ENCODE data around the gene ATP11A.
"Not testable (repeated sequence)": the region's sequence is repeated elsewhere in the genome, so short reads cannot be mapped to it uniquely, and the experiment has no call there.

ATP11A gene

DNA sequence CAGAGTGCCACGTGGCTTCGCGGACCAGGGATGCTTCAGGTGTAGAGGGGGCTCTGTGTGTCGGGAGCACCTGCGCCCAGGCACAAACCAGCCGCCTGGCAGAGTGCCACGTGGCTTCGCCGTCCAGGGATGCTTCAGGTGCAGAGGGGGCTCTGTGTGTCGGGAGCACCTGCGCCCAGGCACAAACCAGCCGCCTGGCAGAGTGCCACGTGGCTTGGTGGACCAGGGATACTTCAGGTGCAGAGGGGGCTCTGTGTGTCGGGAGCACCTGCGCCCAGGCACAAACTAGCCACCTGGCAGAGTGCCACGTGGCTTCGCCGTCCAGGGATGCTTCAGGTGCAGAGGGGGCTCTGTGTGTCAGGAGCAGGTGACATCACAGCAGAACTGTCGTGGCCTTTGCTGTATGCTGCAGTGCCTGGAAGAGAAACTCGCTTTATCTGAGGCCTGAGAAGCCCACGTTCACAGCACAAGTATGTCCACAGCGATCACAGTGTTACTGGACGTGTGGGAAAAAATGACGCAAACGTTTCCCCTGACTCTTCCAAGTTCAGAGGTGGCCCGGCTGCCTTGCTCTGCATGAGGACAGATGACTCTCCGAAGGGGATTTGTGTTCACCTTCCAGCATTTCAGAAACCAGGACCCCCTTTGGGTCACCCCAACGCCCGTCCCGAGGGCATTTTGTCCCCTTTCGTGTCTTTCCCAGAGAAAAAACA is 151.6 kb downstream of the ATP11A start:
- DNase-seq (ENCODE audit: low read depth), result not testable (repeated sequence)

DNA sequence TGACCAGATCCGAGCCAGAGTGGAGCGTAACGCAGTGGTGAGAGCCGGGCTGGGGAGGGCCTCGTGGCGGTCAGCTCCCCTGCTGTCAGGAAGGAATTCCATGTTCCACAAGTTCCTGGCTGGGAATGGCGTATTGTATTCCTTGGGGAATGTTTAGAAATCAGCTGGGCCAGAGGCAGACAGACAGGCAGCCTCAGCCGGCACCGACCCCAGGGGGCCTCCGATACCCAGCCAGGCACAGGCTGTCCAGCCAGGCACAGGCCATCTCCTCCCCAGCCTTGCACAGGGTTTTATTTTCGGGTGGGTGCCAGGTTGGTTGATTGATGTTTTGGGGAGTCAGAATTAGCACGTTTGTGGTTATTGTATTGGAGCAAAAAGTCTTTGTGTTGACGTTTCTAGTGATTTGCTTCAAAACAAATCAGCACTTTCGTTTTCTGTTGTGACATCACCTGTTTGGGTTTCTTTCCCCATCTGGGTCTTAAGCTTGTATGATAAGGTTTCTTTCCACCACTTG is 152.6 kb downstream of the ATP11A start:
- no peak for DNase-seq (ENCODE audit: low read depth)

DNA sequence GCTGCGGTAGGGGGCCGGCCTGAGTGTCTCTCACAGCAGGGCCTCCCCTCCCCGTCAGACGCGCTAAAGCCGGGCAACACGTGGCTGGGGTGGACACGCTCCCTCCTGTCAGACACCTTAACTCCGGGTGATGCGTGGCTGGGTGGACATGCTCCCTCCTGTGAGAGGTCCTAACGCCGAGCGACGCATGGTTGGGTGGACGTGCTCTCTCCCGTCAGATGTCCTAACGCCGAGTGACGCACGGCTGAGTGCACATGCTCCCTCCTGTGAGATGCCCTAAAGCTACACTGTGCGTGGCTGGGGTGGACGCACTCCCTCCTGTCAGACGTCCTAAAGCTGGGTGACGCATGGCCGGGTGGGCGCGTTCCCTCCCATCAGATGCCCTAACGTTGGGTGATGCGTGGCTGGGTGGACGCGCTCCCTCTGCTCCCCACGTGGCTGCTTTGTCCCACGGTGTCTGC is 153.1 kb downstream of the ATP11A start:
- no peak for DNase-seq (ENCODE audit: low read depth)

DNA sequence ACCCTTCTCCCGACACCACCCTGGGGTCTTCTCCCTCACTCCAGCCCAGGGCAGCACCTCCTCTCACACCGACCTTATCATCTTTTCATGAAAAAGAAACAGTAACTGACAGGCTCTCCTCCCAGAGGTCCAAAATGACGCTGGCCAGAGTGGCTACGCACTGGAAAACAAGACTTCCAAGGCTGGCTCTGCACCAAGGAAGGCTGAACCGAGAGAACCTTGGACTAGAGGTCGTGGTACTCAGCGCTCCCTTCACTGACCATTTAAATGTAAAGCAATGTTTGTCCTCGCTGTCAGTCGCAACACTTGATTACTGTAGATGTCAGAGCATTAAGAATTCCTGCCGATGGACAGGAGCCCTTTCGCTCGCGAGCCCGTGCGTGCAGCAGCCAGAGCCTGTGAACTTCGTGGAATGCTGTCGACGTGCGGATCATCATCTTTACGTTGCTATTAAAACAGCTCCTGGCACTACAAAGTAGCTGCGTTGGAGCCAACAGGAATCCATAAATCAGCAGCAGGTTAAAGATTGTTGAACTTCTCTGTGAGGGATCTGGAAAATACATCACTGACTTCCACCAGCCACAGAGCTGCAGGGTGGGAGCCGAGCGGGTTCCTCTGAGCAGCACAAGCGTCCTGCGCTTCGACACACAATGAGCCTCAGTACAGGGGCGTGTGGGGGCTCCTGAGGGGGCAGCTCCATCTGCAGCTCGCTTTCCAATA is 153.7 kb downstream of the ATP11A start:
- DNase-seq (ENCODE audit: low read depth), result no peak

DNA sequence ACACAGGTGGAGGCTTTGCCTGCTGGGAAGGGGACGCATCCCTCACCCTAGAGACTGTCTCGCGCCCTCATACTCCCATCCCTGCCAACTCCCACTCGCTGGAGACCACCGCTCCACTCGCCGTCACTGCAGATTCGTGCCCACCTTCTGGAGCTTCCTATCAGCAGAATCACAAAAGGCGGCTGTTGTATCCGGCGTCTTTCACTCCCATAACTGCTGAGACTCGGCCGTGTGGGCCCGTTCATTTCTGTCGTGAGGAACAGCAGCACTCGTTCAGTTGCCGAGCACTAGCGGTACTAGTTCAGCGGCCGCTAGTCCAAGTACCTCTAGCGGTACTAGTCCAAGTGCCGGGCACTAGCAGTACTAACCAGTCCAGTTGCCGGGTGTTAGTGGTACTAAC is 154.6 kb downstream of the ATP11A start:
- no peak for DNase-seq (ENCODE audit: low read depth)

DNA sequence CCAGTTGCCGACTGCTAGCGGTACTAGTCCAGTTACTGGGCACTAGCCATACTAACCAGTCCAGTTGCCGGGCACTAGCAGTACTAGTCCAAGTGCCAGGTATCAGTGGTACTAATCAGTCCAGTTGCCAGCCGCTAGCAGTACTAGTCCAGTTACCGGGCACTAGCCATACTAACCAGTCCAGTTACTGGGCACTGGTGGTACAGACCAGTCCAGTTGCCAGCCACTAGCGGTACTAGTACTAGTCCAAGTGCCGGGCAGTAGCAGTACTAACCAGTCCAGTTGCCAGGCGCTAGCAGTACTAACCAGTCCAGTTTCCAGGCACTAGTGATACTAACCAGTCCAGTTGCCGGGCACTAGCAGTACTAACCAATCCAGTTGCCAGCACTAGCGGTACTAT is 155.0 kb downstream of the ATP11A start:
- no peak for DNase-seq (ENCODE audit: low read depth)

DNA sequence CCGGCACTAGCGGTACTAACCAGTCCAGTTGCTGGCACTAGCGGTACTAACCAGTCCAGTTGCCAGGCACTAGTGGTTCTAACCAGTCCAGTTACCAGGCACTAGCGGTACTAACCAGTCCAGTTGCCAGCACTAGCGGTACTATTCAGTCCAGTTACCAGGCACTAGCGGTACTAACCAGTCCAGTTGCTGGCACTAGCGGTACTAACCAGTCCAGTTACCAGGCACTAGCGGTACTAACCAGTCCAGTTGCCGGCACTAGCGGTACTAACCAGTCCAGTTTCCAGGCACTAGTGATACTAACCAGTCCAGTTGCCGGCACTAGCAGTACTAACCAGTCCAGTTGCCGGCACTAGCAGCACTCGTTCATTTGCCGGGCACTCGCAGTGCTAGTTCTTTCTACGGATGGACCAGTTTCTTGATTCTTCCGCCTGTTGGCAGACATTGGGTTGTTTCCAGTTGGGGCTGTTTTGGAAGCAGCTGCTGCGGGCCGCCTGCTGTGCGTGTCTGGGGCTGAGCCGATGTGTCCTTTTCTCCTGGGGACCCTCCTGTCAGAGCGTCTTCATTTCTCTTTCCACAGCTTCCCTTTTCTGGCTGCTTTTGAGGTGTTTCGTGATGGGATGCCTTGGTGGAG is 155.8 kb downstream of the ATP11A start:
- no peak for DNase-seq (ENCODE audit: low read depth)

DNA sequence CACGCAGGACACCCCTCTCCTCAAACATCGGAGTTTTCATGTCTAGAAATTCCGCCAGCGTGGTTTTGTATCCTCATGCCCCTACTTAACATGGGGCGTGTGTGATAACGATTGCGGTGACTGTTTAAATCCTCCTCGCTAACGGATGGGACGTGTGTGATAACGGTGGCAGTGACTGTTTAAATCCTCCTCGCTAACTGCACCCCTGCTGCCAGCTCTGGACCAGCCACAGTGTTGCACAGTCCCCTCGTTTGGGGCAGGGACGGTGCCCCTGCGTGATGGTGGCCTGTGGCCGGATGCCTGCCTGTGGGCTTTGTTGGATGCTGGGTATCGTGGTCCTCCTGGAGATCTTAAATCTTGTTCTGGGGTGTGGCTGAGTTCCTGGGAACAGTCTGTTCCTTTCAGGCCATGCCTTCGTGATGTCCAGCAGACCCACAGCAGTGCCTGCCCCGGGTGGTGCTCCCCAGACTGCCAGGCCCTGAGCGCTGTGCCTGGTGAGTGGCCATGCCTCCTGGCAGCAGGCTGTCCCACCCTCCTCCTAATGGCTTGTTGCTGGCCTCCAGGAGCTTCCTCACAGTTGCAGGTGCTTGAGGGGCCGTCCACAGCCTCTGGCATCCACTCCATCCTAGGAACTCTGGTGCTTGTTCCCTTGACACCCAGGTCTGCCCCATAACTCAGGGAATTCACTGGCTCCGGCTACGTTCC is 156.7 kb downstream of the ATP11A start:
- no peak for DNase-seq (ENCODE audit: low read depth)

DNA sequence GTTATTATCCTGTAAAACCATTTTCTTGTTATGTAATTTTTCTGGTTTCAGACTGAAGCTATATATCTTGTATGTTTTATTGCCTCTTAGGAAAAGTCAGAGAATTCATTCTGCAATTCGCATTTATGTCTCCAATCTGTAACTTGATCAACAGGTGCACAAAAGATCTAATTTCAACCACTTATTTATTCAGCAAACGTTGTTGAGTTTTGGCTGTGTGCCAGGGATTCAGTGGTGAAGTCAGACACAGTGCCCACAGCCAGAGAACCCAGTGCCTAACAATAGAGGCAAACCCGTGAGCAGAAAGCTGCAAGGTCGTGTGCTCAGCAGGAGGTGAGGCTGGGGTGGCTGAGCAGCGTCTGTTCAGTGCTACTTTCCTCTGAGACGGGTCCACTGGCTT is 159.7 kb downstream of the ATP11A start:
- peak; percentile 5 for DNase-seq (ENCODE audit: low read depth)

DNA sequence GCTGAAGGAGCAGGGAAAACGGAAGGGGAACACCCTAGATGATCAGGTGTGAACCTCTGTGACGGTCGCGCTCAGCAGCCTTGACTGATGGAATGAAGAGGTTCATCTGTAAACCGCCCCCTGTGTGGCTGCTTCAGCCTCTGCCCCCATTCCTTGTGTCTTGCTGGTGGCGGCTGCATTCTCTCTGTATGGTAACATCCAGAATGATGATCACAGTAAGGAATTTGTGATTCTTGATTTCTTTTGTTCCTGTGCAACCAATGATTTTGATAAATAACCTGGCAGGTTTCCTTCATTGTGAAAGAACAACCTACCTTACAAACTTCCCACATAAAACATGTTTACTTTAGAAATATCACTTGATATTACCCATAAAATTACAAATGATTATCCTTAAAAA is 160.4 kb downstream of the ATP11A start:
- DNase-seq (ENCODE audit: low read depth), result no peak

DNA sequence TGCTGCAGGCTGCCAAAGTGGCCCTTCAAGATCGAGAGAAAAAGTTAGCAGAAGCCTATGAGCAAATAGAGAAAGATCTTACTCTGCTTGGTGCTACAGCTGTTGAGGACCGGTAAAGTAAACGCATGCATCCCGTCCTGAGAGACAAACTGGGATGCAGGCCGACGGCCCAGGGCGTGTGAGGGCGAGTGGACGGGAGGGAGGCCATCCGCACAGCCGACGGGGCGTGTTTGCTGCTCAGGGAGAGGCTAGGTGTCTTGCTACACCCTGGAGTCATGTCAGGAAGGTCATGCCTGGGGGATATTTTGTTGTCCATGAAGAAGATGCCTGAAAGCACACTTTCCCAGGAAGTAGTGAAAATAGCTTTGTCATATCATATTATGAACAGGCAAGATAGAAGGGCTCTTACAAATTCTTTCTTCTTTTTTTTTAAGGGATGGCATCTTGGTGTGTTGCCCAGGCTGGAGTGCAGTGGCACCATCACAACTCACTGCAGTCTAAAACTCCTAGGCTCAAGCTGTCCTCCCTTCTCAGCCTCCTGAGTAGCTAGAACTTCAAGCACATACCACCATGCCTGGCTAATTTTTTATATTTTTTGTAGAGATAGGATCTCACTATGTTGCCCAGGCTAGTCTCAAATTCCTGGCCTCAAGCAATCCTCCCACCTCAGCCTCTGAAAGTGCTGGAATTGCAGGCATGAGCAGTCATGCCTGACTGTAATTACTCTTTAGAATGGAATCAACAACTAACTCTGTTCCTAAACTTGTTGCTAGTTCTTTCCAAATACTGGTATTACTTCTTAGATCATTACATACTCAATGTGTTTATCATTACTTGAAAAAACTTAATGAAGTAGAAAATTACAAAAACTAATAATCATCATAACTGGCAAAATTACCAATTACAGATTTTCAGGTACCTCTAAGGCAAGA is 161.5 kb downstream of the ATP11A start:
- peak; percentile 6 for DNase-seq (ENCODE audit: low read depth)

DNA sequence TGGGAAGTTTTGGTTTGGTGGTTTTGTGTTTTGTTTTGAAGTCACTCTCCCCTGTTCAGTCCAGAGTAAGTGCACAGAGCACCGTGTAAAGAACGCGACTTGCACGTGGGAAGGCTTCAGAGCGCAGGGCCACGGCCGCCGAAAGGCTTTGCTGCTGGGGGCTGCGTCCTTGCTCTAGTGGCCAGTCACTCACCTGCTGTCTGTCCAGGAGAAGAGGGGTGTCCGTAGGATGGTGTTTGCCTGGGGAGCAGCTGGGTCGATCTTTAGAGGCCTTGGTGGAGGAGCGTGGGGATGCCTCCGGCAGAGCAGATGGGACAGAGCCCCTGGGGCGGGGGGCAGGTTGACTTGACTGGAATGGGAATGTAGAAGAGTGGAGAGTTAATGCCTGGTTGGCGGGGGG is 162.6 kb downstream of the ATP11A start:
- DNase-seq (ENCODE audit: low read depth), result no peak

DNA sequence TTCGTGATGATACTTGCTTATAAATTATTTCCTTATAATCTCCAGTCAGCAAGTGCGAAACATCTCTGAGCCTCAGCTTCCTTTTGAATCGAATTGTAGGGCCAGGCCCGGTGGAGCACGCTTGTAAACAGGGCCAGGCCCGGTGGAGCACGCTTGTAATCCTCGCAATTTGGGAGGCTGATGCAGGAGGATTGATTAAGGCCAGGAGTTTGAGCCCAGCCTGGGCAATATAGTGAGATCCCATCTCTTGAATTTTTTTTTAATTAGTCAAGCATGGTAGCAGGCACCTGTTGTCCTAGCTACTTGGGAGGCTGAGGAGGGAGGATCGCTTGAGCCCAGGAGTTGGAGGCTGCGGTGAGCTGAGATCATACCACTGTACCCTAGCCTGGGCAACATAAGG is 163.0 kb downstream of the ATP11A start:
- DNase-seq (ENCODE audit: low read depth), result no peak

DNA sequence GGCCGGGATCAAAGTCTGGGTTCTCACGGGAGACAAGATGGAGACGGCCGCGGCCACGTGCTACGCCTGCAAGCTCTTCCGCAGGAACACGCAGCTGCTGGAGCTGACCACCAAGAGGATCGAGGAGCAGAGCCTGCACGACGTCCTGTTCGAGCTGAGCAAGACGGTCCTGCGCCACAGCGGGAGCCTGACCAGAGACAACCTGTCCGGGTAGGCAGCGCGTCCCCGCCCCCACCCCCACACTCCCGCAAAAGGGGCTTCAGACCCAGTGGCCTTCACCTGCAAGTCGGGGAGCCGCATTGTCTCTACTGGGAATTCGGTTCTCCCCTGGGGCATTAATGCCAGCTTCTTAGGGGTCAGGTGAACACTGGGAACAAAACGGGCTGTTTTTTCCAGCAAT is 164.5 kb downstream of the ATP11A start:
- DNase-seq (ENCODE audit: low read depth), result no peak

DNA sequence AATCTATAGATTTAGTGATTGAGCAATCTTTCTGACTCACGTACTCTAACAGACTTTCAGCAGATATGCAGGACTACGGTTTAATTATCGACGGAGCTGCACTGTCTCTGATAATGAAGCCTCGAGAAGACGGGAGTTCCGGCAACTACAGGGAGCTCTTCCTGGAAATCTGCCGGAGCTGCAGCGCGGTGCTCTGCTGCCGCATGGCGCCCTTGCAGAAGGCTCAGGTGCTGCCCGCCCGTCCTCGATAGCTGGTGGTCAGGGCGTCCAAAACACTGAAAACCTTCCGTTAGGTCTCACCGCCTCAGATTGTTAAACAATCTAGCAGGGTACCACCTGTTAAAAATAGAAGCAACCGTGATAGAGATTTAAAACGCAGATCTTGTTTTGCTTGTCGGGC is 166.0 kb downstream of the ATP11A start:
- no peak for DNase-seq (ENCODE audit: low read depth)

DNA sequence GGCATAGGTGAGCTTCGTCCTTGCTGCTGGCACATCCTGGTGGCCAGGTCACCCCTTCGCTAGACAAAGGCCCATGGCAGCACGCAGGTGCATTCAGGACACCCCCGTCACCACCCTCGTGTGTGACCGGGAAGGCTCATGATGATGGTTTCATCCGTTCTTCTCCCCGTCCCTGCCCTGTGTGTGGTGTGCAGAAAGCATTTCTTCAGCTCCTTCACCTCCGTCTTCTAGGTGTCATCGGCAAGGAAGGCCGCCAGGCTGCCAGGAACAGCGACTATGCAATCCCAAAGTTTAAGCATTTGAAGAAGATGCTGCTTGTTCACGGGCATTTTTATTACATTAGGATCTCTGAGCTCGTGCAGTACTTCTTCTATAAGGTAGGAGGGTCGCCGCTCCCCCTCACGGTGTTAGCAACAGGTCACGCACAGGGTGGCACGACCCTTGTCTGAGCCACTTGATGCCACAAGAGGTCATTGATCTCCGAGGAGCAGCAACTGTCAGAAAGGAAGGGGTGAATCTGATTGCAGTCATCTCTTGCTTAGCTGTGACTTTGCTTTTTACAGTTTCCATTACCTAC is 168.2 kb downstream of the ATP11A start:
- no peak for DNase-seq (ENCODE audit: low read depth)

DNA sequence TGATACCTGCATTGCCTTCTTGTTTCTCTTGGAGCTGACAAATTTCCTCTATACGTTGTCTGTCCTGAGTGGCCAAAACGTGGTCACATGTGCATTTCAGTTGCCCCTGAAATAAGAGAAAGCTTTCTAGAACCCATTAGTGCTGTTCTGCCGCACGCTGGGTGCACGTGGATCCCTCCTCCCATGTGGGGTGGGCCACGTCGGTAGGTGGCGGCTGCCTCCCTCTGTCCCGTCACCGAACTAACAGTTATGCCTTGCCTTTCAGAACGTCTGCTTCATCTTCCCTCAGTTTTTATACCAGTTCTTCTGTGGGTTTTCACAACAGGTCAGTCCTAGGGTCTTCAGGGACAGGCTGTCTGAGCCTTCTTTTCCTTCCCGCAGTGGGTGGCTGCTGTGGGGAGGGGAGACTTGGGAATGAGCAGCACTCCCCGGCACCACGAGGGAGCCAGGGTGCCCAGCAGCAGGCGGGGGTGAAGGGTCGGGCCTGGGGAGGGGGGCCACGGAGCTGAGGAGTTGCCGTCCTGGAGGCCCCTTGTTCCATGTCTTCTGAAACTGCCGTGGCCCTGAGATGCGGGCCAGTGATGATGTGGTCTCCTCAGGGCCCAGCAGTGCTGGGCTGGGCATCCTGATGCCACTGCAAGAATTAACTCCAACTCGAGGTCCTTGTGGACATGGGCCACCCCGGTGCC is 169.4 kb downstream of the ATP11A start:
- DNase-seq (ENCODE audit: low read depth), result no peak

DNA sequence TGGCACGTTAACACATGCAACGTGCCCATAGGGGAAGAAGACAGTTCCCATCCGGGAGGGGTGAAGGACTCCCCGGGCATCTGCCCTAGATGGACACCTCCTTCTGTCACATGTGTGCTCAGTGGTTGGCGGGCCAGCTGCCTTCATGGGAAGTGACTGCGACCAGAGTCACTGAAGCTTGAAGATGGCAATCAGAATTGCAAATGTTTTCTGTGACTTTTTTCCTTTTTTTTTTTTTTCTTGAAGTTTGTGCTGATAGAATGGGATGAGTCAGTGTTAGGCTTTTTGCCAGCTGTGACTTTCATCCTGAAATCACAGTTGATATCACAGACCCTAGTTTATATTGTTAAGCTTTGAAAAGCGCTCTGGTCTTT is 170.0 kb downstream of the ATP11A start:
- peak; percentile 60 for DNase-seq (ENCODE audit: low read depth)

DNA sequence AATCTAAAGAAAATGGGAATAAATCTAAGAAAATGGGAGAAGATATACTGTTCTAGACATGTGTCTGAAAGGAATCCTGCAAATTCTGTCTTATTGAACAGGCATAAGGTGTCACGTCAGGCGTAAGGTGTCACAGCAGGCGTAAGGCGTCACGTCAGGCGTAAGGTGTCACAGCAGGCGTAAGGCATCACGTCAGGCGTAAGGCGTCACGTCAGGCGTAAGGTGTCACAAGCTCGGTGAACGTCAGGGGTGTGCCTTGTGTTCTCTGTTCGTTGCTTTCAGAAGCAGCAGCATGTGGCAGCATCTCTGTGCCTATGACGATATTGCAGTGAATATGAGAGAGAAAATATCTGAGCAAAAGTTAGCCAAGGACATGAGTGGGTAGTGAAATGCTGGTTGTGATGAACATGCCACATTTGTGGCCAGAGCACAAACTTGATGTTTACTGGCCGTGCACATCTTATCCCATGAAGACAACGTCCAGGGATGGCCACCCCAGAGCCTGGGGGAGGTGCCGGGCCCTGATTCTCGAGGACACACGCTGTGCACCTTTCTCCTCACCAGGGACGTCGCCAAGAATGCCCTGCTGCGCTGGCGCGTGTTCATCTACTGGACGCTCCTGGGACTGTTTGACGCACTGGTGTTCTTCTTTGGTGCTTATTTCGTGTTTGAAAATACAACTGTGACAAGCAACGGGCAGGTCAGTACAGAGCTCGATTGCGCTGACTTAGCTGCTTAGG is 172.2 kb downstream of the ATP11A start:
- DNase-seq (ENCODE audit: low read depth), result no peak

DNA sequence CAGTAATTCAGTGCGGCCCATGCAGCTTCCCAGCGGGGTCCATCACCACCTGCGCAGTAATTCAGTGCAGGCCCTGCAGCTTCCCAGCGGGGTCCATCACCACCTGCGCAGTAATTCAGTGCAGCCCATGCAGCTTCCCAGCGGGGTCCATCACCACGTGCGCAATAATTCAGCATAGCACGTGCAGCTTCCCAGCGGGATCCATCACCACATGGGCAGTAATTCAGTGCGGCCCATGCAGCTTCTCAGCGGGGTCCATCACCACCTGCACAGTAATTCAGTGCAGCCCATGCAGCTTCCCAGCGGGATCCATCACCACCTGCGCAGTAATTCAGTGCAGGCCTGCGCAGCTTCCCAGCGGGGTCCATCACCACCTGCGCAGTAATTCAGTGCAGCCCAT is 173.5 kb downstream of the ATP11A start:
- not testable (repeated sequence) for DNase-seq (ENCODE audit: low read depth)
